HEK293 (cell line): Measurements from ENCODE around the gene MSANTD4.

Experiments used
- BCL11A ChIP-seq: fragments of 450-650 bp; formaldehyde crosslinking; IDR thresholded peaks from 2 replicates; pipeline ENCODE4 v1.5.1; 2016; ENCODE audit warnings: low read depth, missing biosample characterization, missing genetic modification characterization
- TCF7L2 ChIP-seq: IDR thresholded peaks from 2 replicates; pipeline ENCODE4 v1.6.1; 2011; ENCODE audit warnings: low read depth, mild to moderate bottlenecking, inconsistent platforms, low read length, moderate library complexity, borderline replicate concordance
- YY1 ChIP-seq: fragments of 450-650 bp; formaldehyde crosslinking; IDR thresholded peaks from 2 replicates; pipeline ENCODE4 v1.5.1; 2018; ENCODE audit warnings: missing biosample characterization, missing genetic modification characterization
- ZNF248 ChIP-seq: fragments of 450-650 bp; formaldehyde crosslinking; IDR thresholded peaks from 2 replicates; pipeline ENCODE4 v1.5.1; 2017; ENCODE audit warnings: missing biosample characterization, missing genetic modification characterization
- ZNF274 ChIP-seq, 2 experiments: fragments of 200-500 bp in 1 of 2; fragments of 450-650 bp in 1 of 2; sonication (Bioruptor generic) in 1 of 2; formaldehyde crosslinking in 1 of 2; IDR thresholded peaks; 2 replicates each; pipeline versions ENCODE4 v1.5.1 to v1.6.1; 2014 to 2016; ENCODE audit warnings: borderline replicate concordance in 1 of 2, inconsistent platforms in 1 of 2, low read length in 1 of 2, missing biosample characterization in 1 of 2, missing genetic modification characterization in 1 of 2
- ZNF660 ChIP-seq: fragments of 450-650 bp; IDR thresholded peaks from 2 replicates; pipeline ENCODE4 v1.5.1; 2018; ENCODE audit warnings: missing biosample characterization, mild to moderate bottlenecking, missing genetic modification characterization
- ZNF776 ChIP-seq: fragments of 450-650 bp; formaldehyde crosslinking; IDR thresholded peaks from 2 replicates; pipeline ENCODE4 v1.5.0; 2017; ENCODE audit warnings: missing biosample characterization, missing genetic modification characterization, borderline replicate concordance
- TF ChIP-seq, protein P1 (sequence below): fragments of 450-650 bp; formaldehyde crosslinking; IDR thresholded peaks from 2 replicates; pipeline ENCODE4 v1.5.1; 2016; ENCODE audit warnings: missing biosample characterization, missing genetic modification characterization

DNA sequence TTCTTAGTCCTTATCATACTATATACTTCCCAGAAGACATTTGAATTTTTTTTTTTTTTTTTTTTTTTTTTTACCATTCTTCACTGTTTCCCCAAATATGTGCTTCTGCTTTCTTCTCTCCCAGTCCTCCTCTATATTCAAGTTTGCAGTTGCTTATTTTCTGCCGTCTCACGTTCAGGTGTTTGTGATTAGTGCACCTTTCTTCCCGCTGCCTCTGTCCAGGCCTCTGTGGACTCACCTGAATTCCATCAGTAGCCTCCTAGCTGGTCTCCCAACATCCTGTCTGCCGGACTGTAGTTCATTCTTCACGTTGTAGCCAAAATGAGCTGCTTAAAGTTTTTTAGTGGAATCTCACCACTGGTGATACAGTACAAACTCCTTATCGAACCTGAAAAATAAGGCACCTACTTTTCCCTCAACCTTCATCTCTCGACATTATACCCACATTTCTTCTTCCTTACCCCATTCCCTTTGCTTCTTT is 795 bp upstream of the MSANTD4 start:
- TF ChIP-seq, protein P1, sequence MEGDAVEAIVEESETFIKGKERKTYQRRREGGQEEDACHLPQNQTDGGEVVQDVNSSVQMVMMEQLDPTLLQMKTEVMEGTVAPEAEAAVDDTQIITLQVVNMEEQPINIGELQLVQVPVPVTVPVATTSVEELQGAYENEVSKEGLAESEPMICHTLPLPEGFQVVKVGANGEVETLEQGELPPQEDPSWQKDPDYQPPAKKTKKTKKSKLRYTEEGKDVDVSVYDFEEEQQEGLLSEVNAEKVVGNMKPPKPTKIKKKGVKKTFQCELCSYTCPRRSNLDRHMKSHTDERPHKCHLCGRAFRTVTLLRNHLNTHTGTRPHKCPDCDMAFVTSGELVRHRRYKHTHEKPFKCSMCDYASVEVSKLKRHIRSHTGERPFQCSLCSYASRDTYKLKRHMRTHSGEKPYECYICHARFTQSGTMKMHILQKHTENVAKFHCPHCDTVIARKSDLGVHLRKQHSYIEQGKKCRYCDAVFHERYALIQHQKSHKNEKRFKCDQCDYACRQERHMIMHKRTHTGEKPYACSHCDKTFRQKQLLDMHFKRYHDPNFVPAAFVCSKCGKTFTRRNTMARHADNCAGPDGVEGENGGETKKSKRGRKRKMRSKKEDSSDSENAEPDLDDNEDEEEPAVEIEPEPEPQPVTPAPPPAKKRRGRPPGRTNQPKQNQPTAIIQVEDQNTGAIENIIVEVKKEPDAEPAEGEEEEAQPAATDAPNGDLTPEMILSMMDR (tag by site-specific recombination): no peak
- TF ChIP-seq BCL11A (tag by site-specific recombination) (no peak), ZNF248 (tag by site-specific recombination) (no peak), ZNF660 (no peak), ZNF776 (tag by site-specific recombination) (no peak), TCF7L2 (no peak), YY1 (tag by site-specific recombination) (no peak), ZNF274 (IDR thresholded peaks at IDR 0.05; ENCODE audit: low read length) (no peak), ZNF274 (tag by site-specific recombination; IDR thresholded peaks at IDR 0.05; ENCODE audit: borderline replicate concordance) (no peak)
